Sigmoid colon (tissue), 7 donors: ENCODE measurements around the gene OPALIN. TPM values are rescaled to one million over a fixed set of nuclear protein-coding genes. Genes with fewer than 3 reads are reported as not detected.
A peak's percentile ranks its signal among the peaks of the same experiment; 100 is the strongest.

Experiments
- DNase-seq: peaks from one replicate; pipeline ENCODE4 v3.0.0-alpha.2; 2019
- H3K27ac ChIP-seq, 4 donors: fragments of 200-600 bp; sonication (generic); one replicate each; pipeline ENCODE4 v1.5.1; 2016 to 2019; ENCODE audit warnings: mild to moderate bottlenecking in 1 of 4
- H3K27me3 ChIP-seq, 3 donors: fragments of 200-600 bp; sonication (generic); one replicate each; pipeline ENCODE4 v1.5.1; 2019; ENCODE audit warnings: mild to moderate bottlenecking in 1 of 3
- H3K36me3 ChIP-seq, 4 donors: fragments of 200-600 bp; sonication (generic); one replicate each; pipeline ENCODE4 v1.5.1; 2016 to 2019
- H3K4me1 ChIP-seq, 4 donors: fragments of 200-600 bp; sonication (generic); one replicate each; pipeline ENCODE4 v1.5.1; 2017 to 2019
- H3K4me3 ChIP-seq, 4 donors: fragments of 200-600 bp; sonication (generic); one replicate each; pipeline ENCODE4 v1.5.1; 2017 to 2019; ENCODE audit warnings: mild to moderate bottlenecking in 2 of 4, moderate library complexity in 1 of 4
- H3K9me3 ChIP-seq, 4 donors: fragments of 200-600 bp in 3 of 4; sonication (generic) in 3 of 4; one replicate each; pipeline versions ENCODE4 v1.5.1 to v1.6.1; 2013 to 2019
- EP300 ChIP-seq, 4 donors: sonication (generic); formaldehyde crosslinking; IDR thresholded peaks; one replicate each; pipeline ENCODE4 v1.6.1; 2017; ENCODE audit warnings: antibody characterized with exemption in 4 of 4
- POLR2A ChIP-seq, 2 donors: fragments of 450-650 bp; IDR thresholded peaks; one replicate each; pipeline ENCODE4 v1.6.1; 2016; ENCODE audit warnings: antibody characterized with exemption in 2 of 2, mild to moderate bottlenecking in 2 of 2, moderate library complexity in 2 of 2
- POLR2AphosphoS5 ChIP-seq, 4 donors: sonication (generic); formaldehyde crosslinking; IDR thresholded peaks; one replicate each; pipeline ENCODE4 v1.6.1; 2017; ENCODE audit warnings: antibody characterized with exemption in 4 of 4
- WGBS, 2 donors: extraction: QIAGEN DNeasy Blood & Tissue Kit; methylation state at CpG; one replicate each; pipeline ENCODE4 v1.1.7; 2013; 5-methylcytosine and 5-hydroxymethylcytosine counted together
- intact Hi-C: fragments of 100-400 bp; cut with DNase I; formaldehyde crosslinking; loops from one replicate; pipeline ENCODE4 v1.15.1; 2023
- polyA plus RNA-seq, 3 donors: library from polyadenylated mRNA; stranded (reverse); fragments of 200-250 nt; gene quantifications; one replicate each; pipeline ENCODE4 v1.2.3, GENCODE V29; 2013
- total RNA-seq, 4 donors: library from RNA; depleted of rRNA; stranded (reverse); fragments of >200 nt; gene quantifications; one replicate each; pipeline ENCODE4 v1.1.0, GENCODE V29; 2016
- TF ChIP-seq, protein P1 (sequence below), 4 experiments: fragments of 450-650 bp in 3 of 4; fragments of 200-600 bp in 1 of 4; IDR thresholded peaks; one replicate each; pipeline ENCODE4 v1.5.1; 2016 to 2019; ENCODE audit warnings: antibody characterized with exemption in 4 of 4, mild to moderate bottlenecking in 3 of 4, moderate library complexity in 2 of 4
- donor health status: healthy with polysubstance abuse.
- donor health status: Bipolar disorder and iron deficiency.
- donor health status: healthy.

The OPALIN gene
- total and polyA plus RNA-seq, 7 donors, result not detected

DNA sequence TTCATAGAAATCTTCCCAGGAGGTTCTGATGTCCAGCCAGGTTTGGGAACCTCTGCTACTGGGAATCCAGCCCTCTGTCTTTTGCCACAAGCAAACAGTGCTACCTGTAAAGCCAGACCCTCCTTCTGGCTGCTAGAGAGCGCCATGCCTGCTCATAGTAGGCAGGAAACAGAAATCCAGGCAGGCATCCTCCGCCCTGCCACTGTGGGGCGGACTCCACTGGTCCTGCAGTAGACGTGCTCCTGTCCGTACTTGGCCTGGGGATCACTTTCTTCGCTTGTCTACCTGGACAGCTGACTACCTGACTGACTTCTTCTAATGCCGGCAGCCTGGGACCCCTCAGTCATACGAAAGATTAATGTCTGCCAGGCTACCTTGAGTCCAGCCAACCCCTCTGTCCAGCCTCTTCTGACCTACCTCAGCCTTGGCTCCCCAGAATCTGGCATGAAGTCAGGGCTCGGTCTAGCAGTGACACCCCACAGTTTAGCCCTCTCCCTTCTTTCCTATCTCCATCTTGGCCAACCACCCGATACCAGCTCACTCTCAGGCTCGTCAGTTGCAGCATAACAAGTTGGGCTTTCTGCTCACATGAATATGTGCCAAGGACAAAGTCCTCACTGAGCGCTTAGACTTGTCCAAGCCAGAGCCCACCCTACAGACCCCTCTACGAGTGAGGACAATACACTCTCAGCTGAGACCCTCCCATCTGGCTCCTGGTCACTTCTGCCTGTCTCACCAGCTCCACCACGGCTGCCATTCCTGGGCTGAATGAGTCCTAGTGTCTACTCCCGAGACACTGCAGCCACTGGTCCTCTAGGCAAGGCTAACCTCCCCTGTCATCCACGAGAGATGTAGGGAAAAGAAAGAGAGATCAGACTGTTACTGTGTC lies 43.9 kb upstream of the OPALIN start:
- Histone ChIP-seq H3K4me1 (peaks cover 0 to 5% (median 1%) of the 10 kb centered on the region in 4 donors), H3K27me3 (peaks cover 0 to 3% (median 0%) of the 10 kb centered on the region in 3 donors), H3K27ac (no peak overlapping the region), H3K4me3 (no peak overlapping the region), H3K9me3 (no peaks in the 10 kb centered on the region), H3K36me3 (no peaks in the 10 kb centered on the region)
- intact Hi-C loops, result no loop called here
- DNase-seq, result no peak
- 82 to 85% methylated on average over 16 of the region's 16 CpGs for WGBS, 2 donors
- TF ChIP-seq, protein P1, sequence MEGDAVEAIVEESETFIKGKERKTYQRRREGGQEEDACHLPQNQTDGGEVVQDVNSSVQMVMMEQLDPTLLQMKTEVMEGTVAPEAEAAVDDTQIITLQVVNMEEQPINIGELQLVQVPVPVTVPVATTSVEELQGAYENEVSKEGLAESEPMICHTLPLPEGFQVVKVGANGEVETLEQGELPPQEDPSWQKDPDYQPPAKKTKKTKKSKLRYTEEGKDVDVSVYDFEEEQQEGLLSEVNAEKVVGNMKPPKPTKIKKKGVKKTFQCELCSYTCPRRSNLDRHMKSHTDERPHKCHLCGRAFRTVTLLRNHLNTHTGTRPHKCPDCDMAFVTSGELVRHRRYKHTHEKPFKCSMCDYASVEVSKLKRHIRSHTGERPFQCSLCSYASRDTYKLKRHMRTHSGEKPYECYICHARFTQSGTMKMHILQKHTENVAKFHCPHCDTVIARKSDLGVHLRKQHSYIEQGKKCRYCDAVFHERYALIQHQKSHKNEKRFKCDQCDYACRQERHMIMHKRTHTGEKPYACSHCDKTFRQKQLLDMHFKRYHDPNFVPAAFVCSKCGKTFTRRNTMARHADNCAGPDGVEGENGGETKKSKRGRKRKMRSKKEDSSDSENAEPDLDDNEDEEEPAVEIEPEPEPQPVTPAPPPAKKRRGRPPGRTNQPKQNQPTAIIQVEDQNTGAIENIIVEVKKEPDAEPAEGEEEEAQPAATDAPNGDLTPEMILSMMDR (IDR thresholded peaks at IDR 0.05), result no peak
- no peak for TF ChIP-seq EP300 (IDR thresholded peaks at IDR 0.05)

GRCh38 chr10:96401036-96401435 lies 42.2 kb upstream of the OPALIN start:
- WGBS, 2 donors, result 77% methylated on average over 7 of the region's 7 CpGs
- Histone ChIP-seq H3K4me3 (no peak overlapping the region), H3K9me3 (no peaks in the 10 kb centered on the region), H3K36me3 (no peaks in the 10 kb centered on the region), H3K27ac (no peak overlapping the region), H3K27me3 (peaks cover 0 to 3% (median 0%) of the 10 kb centered on the region in 3 donors), H3K4me1 (peaks cover 0 to 7% (median 3%) of the 10 kb centered on the region in 4 donors)
- intact Hi-C loops, result no loop called here
- no peak for DNase-seq
- no peak for TF ChIP-seq POLR2AphosphoS5 (IDR thresholded peaks at IDR 0.05)
- TF ChIP-seq, protein P1 (IDR thresholded peaks at IDR 0.05), result no peak
- no peak for TF ChIP-seq POLR2A (IDR thresholded peaks at IDR 0.05)
- no peak for TF ChIP-seq EP300 (IDR thresholded peaks at IDR 0.05)

DNA sequence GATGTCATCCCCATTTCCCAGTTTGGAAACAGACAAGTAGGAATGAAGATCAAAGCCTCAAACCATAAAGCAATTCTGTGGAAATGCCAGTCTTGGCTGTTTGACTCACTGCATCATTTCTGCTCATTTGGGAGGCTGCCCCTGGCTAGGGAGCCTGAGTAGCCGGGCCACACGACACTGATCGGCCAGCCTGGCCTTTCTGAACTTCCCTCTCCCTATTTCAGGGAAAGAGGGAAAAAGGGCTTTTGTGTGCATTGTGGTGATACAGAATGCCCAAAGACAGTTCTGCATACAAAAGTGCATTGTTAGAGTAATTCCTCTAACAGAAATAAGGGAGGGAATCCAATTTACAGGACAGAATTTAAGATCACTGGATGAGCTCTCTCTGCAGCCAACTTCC lies 41.7 kb upstream of the OPALIN start:
- 88 to 90% methylated on average over 3 of the region's 3 CpGs for WGBS, 2 donors
- Histone ChIP-seq H3K36me3 (no peaks in the 10 kb centered on the region), H3K27me3 (peaks cover 0 to 7% (median 0%) of the 10 kb centered on the region in 3 donors), H3K27ac (no peak overlapping the region), H3K4me3 (no peak overlapping the region), H3K9me3 (no peaks in the 10 kb centered on the region), H3K4me1 (peaks cover 0 to 8% (median 3%) of the 10 kb centered on the region in 4 donors)
- intact Hi-C loops, result no loop called here
- no peak for TF ChIP-seq EP300 (IDR thresholded peaks at IDR 0.05)
- TF ChIP-seq POLR2AphosphoS5 (IDR thresholded peaks at IDR 0.05), result no peak
- TF ChIP-seq, protein P1 (IDR thresholded peaks at IDR 0.05), result no peak
- TF ChIP-seq POLR2A (IDR thresholded peaks at IDR 0.05), result no peak
- no peak for DNase-seq

- Histone ChIP-seq H3K4me3 (no peak overlapping the region), H3K36me3 (no peaks in the 10 kb centered on the region), H3K4me1 (peaks cover 0 to 8% (median 3%) of the 10 kb centered on the region in 4 donors), H3K27ac (no peak overlapping the region), H3K9me3 (no peaks in the 10 kb centered on the region), H3K27me3 (peaks cover 0 to 9% (median 0%) of the 10 kb centered on the region in 3 donors)
- WGBS, 2 donors, result 94 to 98% methylated on average over 1 of the region's 1 CpG
- DNase-seq, result peak; percentile 8
- no peak for TF ChIP-seq POLR2A (IDR thresholded peaks at IDR 0.05)
- TF ChIP-seq, protein P1 (IDR thresholded peaks at IDR 0.05), result no peak
- no peak for TF ChIP-seq POLR2AphosphoS5 (IDR thresholded peaks at IDR 0.05)
- no peak for TF ChIP-seq EP300 (IDR thresholded peaks at IDR 0.05)
- intact Hi-C loops, result loop anchor here (5.0 kb wide), 1 partner anchor 434 kb away; the partner anchor contains the start of gene LCOR
Measured at GRCh38 chr10:96397902-96398301, 39.1 kb upstream of the OPALIN start.
